Endothelial cell of umbilical vein (primary cell): ENCODE data around the gene OR6K3. TPM values are rescaled to one million over a fixed set of nuclear protein-coding genes. Genes with fewer than 3 reads are reported as not detected.

ENCODE experiments used
- BruUV-seq: library from RNA; stranded (reverse); fragments of 400-500 nt; replicated peaks from 2 replicates; lab custom pipeline; 2021; lab: Mats Ljungman, UMichigan
- CTCF ChIA-PET: fragments of 300-600, 350-600 bp; sonication (Branson Sonifier 250); formaldehyde crosslinking; loops from one replicate; lab custom pipeline; 2021; ENCODE audit warnings: antibody characterized with exemption, inconsistent platforms; lab: Charles Lee
- POLR2A ChIA-PET: fragments of 300-600, 350-600 bp; sonication (Branson Sonifier 250); formaldehyde crosslinking; loops from one replicate; lab custom pipeline; 2021; ENCODE audit warnings: antibody characterized with exemption, inconsistent platforms; lab: Charles Lee
- DNase-seq: peaks from one replicate; pipeline ENCODE4 v3.0.0-alpha.2; 2011; ENCODE audit warnings: low read depth, low spot score
- FAIRE-seq: peaks from 2 replicates; lab custom pipeline; 2011; peaks lifted over from hg19 to GRCh38; lab: Jason Lieb, UNC
- H2AFZ ChIP-seq: 2 replicates; pipeline ENCODE4 v1.6.0; 2012; ENCODE audit warnings: low read depth, low read length, control low read depth, inconsistent platforms
- H3K27ac ChIP-seq: 2 replicates; pipeline ENCODE4 v1.5.1; 2011; ENCODE audit warnings: low read depth, mild to moderate bottlenecking, control low read depth, low read length, moderate library complexity; ENCODE audit not compliant: insufficient read depth
- H3K27me3 ChIP-seq, 2 experiments: 2 replicates each; pipeline versions ENCODE4 v1.6.0 to v1.6.1; 2011; ENCODE audit warnings: low read length in 2 of 2, mixed read lengths in 1 of 2; ENCODE audit not compliant: control insufficient read depth in 2 of 2, insufficient read depth in 2 of 2
- H3K36me3 ChIP-seq, 2 experiments: 2 replicates in 1 of 2; 3 replicates in 1 of 2; pipeline ENCODE4 v1.5.1; 2011; ENCODE audit warnings: low read length in 2 of 2, mild to moderate bottlenecking in 1 of 2, moderate library complexity in 1 of 2; ENCODE audit not compliant: control insufficient read depth in 2 of 2, insufficient read depth in 2 of 2; ENCODE audit errors: extremely low read depth in 1 of 2
- H3K4me1 ChIP-seq: 3 replicates; pipeline ENCODE4 v1.5.1; 2011; ENCODE audit warnings: mild to moderate bottlenecking, low read length; ENCODE audit not compliant: control insufficient read depth, insufficient read depth; ENCODE audit errors: extremely low read depth
- H3K4me2 ChIP-seq: 2 replicates; pipeline ENCODE4 v1.6.1; 2011; ENCODE audit warnings: low read length, control low read depth, mixed read lengths; ENCODE audit not compliant: insufficient read depth
- H3K4me3 ChIP-seq, 3 experiments: fragments of 200-600 bp in 1 of 3; sonication (generic), shearing (Covaris generic) in 1 of 3; replicated peaks in 1 of 3; 2 replicates each; pipeline ENCODE4 v1.5.1; 2011 to 2016; ENCODE audit warnings: control low read depth in 3 of 3, low read length in 3 of 3, mild to moderate bottlenecking in 2 of 3, inconsistent platforms in 1 of 3, low read depth in 1 of 3, moderate library complexity in 1 of 3; ENCODE audit not compliant: insufficient read depth in 1 of 3
- H3K79me2 ChIP-seq: 2 replicates; pipeline ENCODE4 v1.6.0; 2012; ENCODE audit warnings: low read length, inconsistent platforms; ENCODE audit not compliant: control insufficient read depth, insufficient read depth
- H3K9ac ChIP-seq: replicated peaks from 2 replicates; pipeline ENCODE3; 2011; ENCODE audit warnings: low read length, control low read depth; ENCODE audit not compliant: insufficient read depth; ENCODE audit errors: extremely low read depth
- H3K9me1 ChIP-seq: replicated peaks from 3 replicates; pipeline ENCODE4 v1.6.0; 2011; ENCODE audit warnings: mild to moderate bottlenecking, low read length; ENCODE audit not compliant: control insufficient read depth, insufficient read depth; ENCODE audit errors: extremely low read depth
- H3K9me3 ChIP-seq: replicated peaks from 2 replicates; pipeline ENCODE4 v1.5.1; 2012; ENCODE audit warnings: low read length, inconsistent platforms; ENCODE audit not compliant: control insufficient read depth, insufficient read depth
- H4K20me1 ChIP-seq: replicated peaks from 2 replicates; pipeline ENCODE3; 2011; ENCODE audit warnings: mild to moderate bottlenecking, low read length; ENCODE audit not compliant: control insufficient read depth, insufficient read depth; ENCODE audit errors: extremely low read depth
- EZH2 ChIP-seq: IDR thresholded peaks from 2 replicates; pipeline ENCODE4 v1.6.1; 2012; ENCODE audit warnings: borderline replicate concordance, low read depth, mild to moderate bottlenecking, moderate library complexity, low read length, inconsistent platforms; ENCODE audit not compliant: severe bottlenecking
- FOS ChIP-seq: IDR thresholded peaks from 2 replicates; pipeline ENCODE4 v1.6.1; 2011; ENCODE audit warnings: mild to moderate bottlenecking, low read length, moderate library complexity, borderline replicate concordance; ENCODE audit not compliant: insufficient read depth
- GATA2 ChIP-seq: IDR thresholded peaks from 2 replicates; pipeline ENCODE4 v1.7.0; 2011; ENCODE audit warnings: low read depth, mild to moderate bottlenecking, moderate library complexity, mixed read lengths, low read length; ENCODE audit not compliant: insufficient read length, insufficient read depth
- JUN ChIP-seq: IDR thresholded peaks from 2 replicates; pipeline ENCODE4 v1.6.1; 2011; ENCODE audit warnings: borderline replicate concordance, low read depth; ENCODE audit not compliant: insufficient read length, insufficient read depth
- MYC ChIP-seq: IDR thresholded peaks from one replicate; pipeline ENCODE4 v1.6.1; 2011; ENCODE audit warnings: mild to moderate bottlenecking, low read depth, low read length
- POLR2A ChIP-seq: IDR thresholded peaks from 2 replicates; pipeline ENCODE4 v1.6.1; 2012; ENCODE audit warnings: low read depth, mild to moderate bottlenecking, control low read depth, low read length
- POLR2AphosphoS5 ChIP-seq: IDR thresholded peaks from 2 replicates; pipeline ENCODE4 v1.6.1; 2012; ENCODE audit warnings: low read depth, mild to moderate bottlenecking, control low read depth, low read length, moderate library complexity; ENCODE audit not compliant: insufficient read depth
- dilution Hi-C: fragments of 300-500 bp; cut with MboI; formaldehyde crosslinking; loops from one replicate; pipeline ENCODE4 v1.15.0; 2019; ENCODE audit warnings: low sequenced_read_pairs; ENCODE audit not compliant: extremely low pct_ligation_motif_present
- intact Hi-C: fragments of 100-400 bp; cut with micrococcal nuclease; formaldehyde crosslinking; loops from one replicate; pipeline ENCODE4 v1.10.0; 2022
- polyA plus RNA-seq, 4 experiments: library from polyadenylated mRNA; depleted of rRNA in 3 of 4; stranded (reverse) in 3 of 4; unstranded in 1 of 4; fragments of >200 nt; gene quantifications; 2 replicates each; pipeline versions ENCODE4 v1.2.1 to v1.2.3, GENCODE V29; 2011 to 2012; ENCODE audit warnings: missing spikeins in 1 of 4
- total RNA-seq: library from RNA; stranded (reverse); gene quantifications from 2 replicates; pipeline ENCODE4 v1.2.3, GENCODE V29; 2021
- TF ChIP-seq, protein P1 (sequence below), 2 donors: IDR thresholded peaks; 1 replicate in 1 of 2; 2 replicates in 1 of 2; pipeline ENCODE4 v1.5.1; 2011; ENCODE audit warnings: low read length in 2 of 2, mild to moderate bottlenecking in 2 of 2, moderate library complexity in 2 of 2, control low read depth in 1 of 2, inconsistent platforms in 1 of 2, low read depth in 1 of 2; ENCODE audit not compliant: insufficient read depth in 1 of 2; ENCODE audit errors: extremely low read depth in 1 of 2
- TF ChIP-seq, protein P2 (sequence below): IDR thresholded peaks from 2 replicates; pipeline ENCODE4 v1.6.1; 2011; ENCODE audit not compliant: insufficient read depth, insufficient read length

OR6K3 gene
- total and polyA plus RNA-seq, 2 donors (not counting 3 experiments of a cell fraction or from before 2014, with no cell fraction given), result not detected

- no peaks in the 10 kb centered on the region for H3K36me3 ChIP-seq
- H3K9ac ChIP-seq, result no peak overlapping the region
- intact Hi-C loops (no loop called here), dilution Hi-C loops (no loop called here)
- no peaks in the 10 kb centered on the region for H4K20me1 ChIP-seq
- no peaks in the 10 kb centered on the region for H3K9me1 ChIP-seq
- H3K4me1 ChIP-seq, result no peaks in the 10 kb centered on the region
- no peak overlapping the region for H3K27ac ChIP-seq
- H3K79me2 ChIP-seq, result no peaks in the 10 kb centered on the region
- H3K9me3 ChIP-seq, result no peaks in the 10 kb centered on the region
- TF ChIP-seq EZH2, result no peak
- no peak for TF ChIP-seq JUN
- TF ChIP-seq GATA2, result no peak
- TF ChIP-seq, protein P1, sequence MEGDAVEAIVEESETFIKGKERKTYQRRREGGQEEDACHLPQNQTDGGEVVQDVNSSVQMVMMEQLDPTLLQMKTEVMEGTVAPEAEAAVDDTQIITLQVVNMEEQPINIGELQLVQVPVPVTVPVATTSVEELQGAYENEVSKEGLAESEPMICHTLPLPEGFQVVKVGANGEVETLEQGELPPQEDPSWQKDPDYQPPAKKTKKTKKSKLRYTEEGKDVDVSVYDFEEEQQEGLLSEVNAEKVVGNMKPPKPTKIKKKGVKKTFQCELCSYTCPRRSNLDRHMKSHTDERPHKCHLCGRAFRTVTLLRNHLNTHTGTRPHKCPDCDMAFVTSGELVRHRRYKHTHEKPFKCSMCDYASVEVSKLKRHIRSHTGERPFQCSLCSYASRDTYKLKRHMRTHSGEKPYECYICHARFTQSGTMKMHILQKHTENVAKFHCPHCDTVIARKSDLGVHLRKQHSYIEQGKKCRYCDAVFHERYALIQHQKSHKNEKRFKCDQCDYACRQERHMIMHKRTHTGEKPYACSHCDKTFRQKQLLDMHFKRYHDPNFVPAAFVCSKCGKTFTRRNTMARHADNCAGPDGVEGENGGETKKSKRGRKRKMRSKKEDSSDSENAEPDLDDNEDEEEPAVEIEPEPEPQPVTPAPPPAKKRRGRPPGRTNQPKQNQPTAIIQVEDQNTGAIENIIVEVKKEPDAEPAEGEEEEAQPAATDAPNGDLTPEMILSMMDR (IDR thresholded peaks at IDR 0.05; ENCODE audit: extremely low read depth in 1 of 2, insufficient read depth in 1 of 2, low read depth in 1 of 2, low read length in 2 of 2), result no peak
- no peak for TF ChIP-seq POLR2A
- no peak for TF ChIP-seq FOS
- TF ChIP-seq, protein P2, sequence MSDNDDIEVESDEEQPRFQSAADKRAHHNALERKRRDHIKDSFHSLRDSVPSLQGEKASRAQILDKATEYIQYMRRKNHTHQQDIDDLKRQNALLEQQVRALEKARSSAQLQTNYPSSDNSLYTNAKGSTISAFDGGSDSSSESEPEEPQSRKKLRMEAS, result no peak
- TF ChIP-seq MYC, result no peak
- no peak for TF ChIP-seq POLR2AphosphoS5
- no peak overlapping the region for H2AFZ ChIP-seq
- ChIA-PET CTCF (no interaction called here), POLR2A (no interaction called here)
- no peak for FAIRE-seq
- no peak for DNase-seq
- no peaks in the 10 kb centered on the region for H3K27me3 ChIP-seq
- BruUV-seq, result no TSS peak
- no peak overlapping the region for H3K4me2 ChIP-seq
- no peak overlapping the region for H3K4me3 ChIP-seq
Measured at GRCh38 chr1:158689875-158690274, 30.6 kb downstream of the OR6K3 start.
